Stomach smooth muscle (tissue), 2 donors: Measurements from ENCODE around the gene SIM1.

Experiments
- H3K27ac ChIP-seq: one replicate; pipeline ENCODE4 v1.7.0; 2013; ENCODE audit warnings: mild to moderate bottlenecking, low read length, inconsistent platforms
- H3K27me3 ChIP-seq, 2 donors: one replicate each; pipeline ENCODE4 v1.7.0; 2013; ENCODE audit warnings: low read length in 2 of 2; ENCODE audit not compliant: insufficient read depth in 2 of 2, control insufficient read depth in 1 of 2
- H3K36me3 ChIP-seq, 2 donors: one replicate each; pipeline ENCODE4 v1.7.0; 2013; ENCODE audit warnings: low read length in 2 of 2; ENCODE audit not compliant: control insufficient read depth in 2 of 2, insufficient read depth in 2 of 2
- H3K4me1 ChIP-seq: one replicate; pipeline ENCODE4 v1.7.0; 2013; ENCODE audit warnings: low read length; ENCODE audit not compliant: control insufficient read depth, insufficient read depth
- H3K4me3 ChIP-seq, 2 donors: one replicate each; pipeline ENCODE4 v1.7.0; 2013; ENCODE audit warnings: low read length in 2 of 2
- H3K9ac ChIP-seq, 2 donors: one replicate each; pipeline ENCODE4 v1.7.0; 2013; ENCODE audit warnings: low read length in 2 of 2, mild to moderate bottlenecking in 1 of 2
- H3K9me3 ChIP-seq, 2 donors: one replicate each; pipeline ENCODE4 v1.7.0; 2013; ENCODE audit warnings: low read length in 2 of 2; ENCODE audit not compliant: control insufficient read depth in 2 of 2
- donor health status: healthy.
- donor health status: Pancreatic carcinoma.

Gene SIM1

GRCh38 chr6:100412872-100413271, 51.8 kb downstream of the SIM1 start:
- Histone ChIP-seq H3K9ac (no peak overlapping the region), H3K36me3 (no peaks in the 10 kb centered on the region), H3K9me3 (no peaks in the 10 kb centered on the region), H3K4me1 (no peaks in the 10 kb centered on the region), H3K27ac (no peak overlapping the region), H3K27me3 (no peaks in the 10 kb centered on the region), H3K4me3 (no peak overlapping the region)

GRCh38 chr6:100404051-100404450, 60.7 kb downstream of the SIM1 start:
- no peak overlapping the region for H3K9ac ChIP-seq
- no peaks in the 10 kb centered on the region for H3K4me1 ChIP-seq
- no peak overlapping the region for H3K27ac ChIP-seq
- no peak overlapping the region for H3K4me3 ChIP-seq
- H3K27me3 ChIP-seq, result no peaks in the 10 kb centered on the region
- H3K9me3 ChIP-seq, result no peaks in the 10 kb centered on the region
- no peaks in the 10 kb centered on the region for H3K36me3 ChIP-seq

GRCh38 chr6:100393493-100393892, 71.2 kb downstream of the SIM1 start:
- Histone ChIP-seq H3K27ac (no peak overlapping the region), H3K9ac (no peak overlapping the region), H3K4me1 (no peaks in the 10 kb centered on the region), H3K4me3 (no peak overlapping the region), H3K27me3 (no peaks in the 10 kb centered on the region), H3K36me3 (no peaks in the 10 kb centered on the region), H3K9me3 (no peaks in the 10 kb centered on the region)

- Histone ChIP-seq H3K27ac (no peak overlapping the region), H3K9ac (no peak overlapping the region), H3K36me3 (no peaks in the 10 kb centered on the region), H3K4me3 (no peak overlapping the region), H3K4me1 (no peaks in the 10 kb centered on the region), H3K27me3 (no peaks in the 10 kb centered on the region), H3K9me3 (no peaks in the 10 kb centered on the region)
These were observed 72.3 kb downstream of the SIM1 start for GRCh38 chr6:100392423-100392822.

- H3K27me3 ChIP-seq, result no peaks in the 10 kb centered on the region
- H3K4me3 ChIP-seq, result no peak overlapping the region
- H3K36me3 ChIP-seq, result no peaks in the 10 kb centered on the region
- H3K4me1 ChIP-seq, result no peaks in the 10 kb centered on the region
- H3K27ac ChIP-seq, result no peak overlapping the region
- no peak overlapping the region for H3K9ac ChIP-seq
- no peaks in the 10 kb centered on the region for H3K9me3 ChIP-seq
These were observed 75.7 kb downstream of the SIM1 start for GRCh38 chr6:100388868-100389519.

GRCh38 chr6:100382767-100383195, 81.9 kb downstream of the SIM1 start:
- Histone ChIP-seq H3K27ac (no peak overlapping the region), H3K36me3 (no peaks in the 10 kb centered on the region), H3K4me3 (no peak overlapping the region), H3K4me1 (no peaks in the 10 kb centered on the region), H3K9me3 (no peaks in the 10 kb centered on the region), H3K27me3 (no peaks in the 10 kb centered on the region), H3K9ac (no peak overlapping the region)

- no peak overlapping the region for H3K27ac ChIP-seq
- no peaks in the 10 kb centered on the region for H3K4me1 ChIP-seq
- no peaks in the 10 kb centered on the region for H3K27me3 ChIP-seq
- H3K9me3 ChIP-seq, result no peaks in the 10 kb centered on the region
- no peak overlapping the region for H3K9ac ChIP-seq
- H3K36me3 ChIP-seq, result no peaks in the 10 kb centered on the region
- H3K4me3 ChIP-seq, result no peak overlapping the region
These were observed 82.7 kb downstream of the SIM1 start for GRCh38 chr6:100382031-100382430.

GRCh38 chr6:100381111-100381510, 83.6 kb downstream of the SIM1 start:
- Histone ChIP-seq H3K36me3 (no peaks in the 10 kb centered on the region), H3K9ac (no peak overlapping the region), H3K27ac (no peak overlapping the region), H3K4me3 (no peak overlapping the region), H3K27me3 (no peaks in the 10 kb centered on the region), H3K4me1 (no peaks in the 10 kb centered on the region), H3K9me3 (no peaks in the 10 kb centered on the region)

GRCh38 chr6:100379386-100379785, 85.3 kb downstream of the SIM1 start:
- no peak overlapping the region for H3K4me3 ChIP-seq
- no peak overlapping the region for H3K9ac ChIP-seq
- no peaks in the 10 kb centered on the region for H3K9me3 ChIP-seq
- no peaks in the 10 kb centered on the region for H3K4me1 ChIP-seq
- no peaks in the 10 kb centered on the region for H3K27me3 ChIP-seq
- no peaks in the 10 kb centered on the region for H3K36me3 ChIP-seq
- H3K27ac ChIP-seq, result no peak overlapping the region

- Histone ChIP-seq H3K9ac (no peak overlapping the region), H3K36me3 (no peaks in the 10 kb centered on the region), H3K9me3 (no peaks in the 10 kb centered on the region), H3K4me3 (no peak overlapping the region), H3K27ac (no peak overlapping the region), H3K4me1 (no peaks in the 10 kb centered on the region), H3K27me3 (no peaks in the 10 kb centered on the region)
These were observed 86.1 kb downstream of the SIM1 start for GRCh38 chr6:100378576-100378975.

GRCh38 chr6:100376103-100376502, 88.6 kb downstream of the SIM1 start:
- Histone ChIP-seq H3K36me3 (no peaks in the 10 kb centered on the region), H3K27ac (no peak overlapping the region), H3K27me3 (no peaks in the 10 kb centered on the region), H3K9me3 (no peaks in the 10 kb centered on the region), H3K4me1 (no peaks in the 10 kb centered on the region), H3K4me3 (no peak overlapping the region), H3K9ac (no peak overlapping the region)
